OCI-LY3 (cell line): Measurements from ENCODE around the gene ADRB2.

Experiments used
- EZH2phosphoT487 ChIP-seq: fragments of 200-600 bp; shearing (Covaris generic); IDR thresholded peaks from 2 replicates; pipeline ENCODE4 v1.6.1; 2018; ENCODE audit warnings: antibody characterized with exemption, mixed run types, low read depth
- TF ChIP-seq, protein P1 (sequence below): fragments of 200-600, 300-600 bp; sonication (generic); IDR thresholded peaks from 2 replicates; pipeline ENCODE4 v1.5.1; 2014; ENCODE audit warnings: antibody characterized with exemption, low read length, low read depth

GRCh38 chr5:148853868-148854267 is 27.5 kb downstream of the ADRB2 start:
- TF ChIP-seq, protein P1, sequence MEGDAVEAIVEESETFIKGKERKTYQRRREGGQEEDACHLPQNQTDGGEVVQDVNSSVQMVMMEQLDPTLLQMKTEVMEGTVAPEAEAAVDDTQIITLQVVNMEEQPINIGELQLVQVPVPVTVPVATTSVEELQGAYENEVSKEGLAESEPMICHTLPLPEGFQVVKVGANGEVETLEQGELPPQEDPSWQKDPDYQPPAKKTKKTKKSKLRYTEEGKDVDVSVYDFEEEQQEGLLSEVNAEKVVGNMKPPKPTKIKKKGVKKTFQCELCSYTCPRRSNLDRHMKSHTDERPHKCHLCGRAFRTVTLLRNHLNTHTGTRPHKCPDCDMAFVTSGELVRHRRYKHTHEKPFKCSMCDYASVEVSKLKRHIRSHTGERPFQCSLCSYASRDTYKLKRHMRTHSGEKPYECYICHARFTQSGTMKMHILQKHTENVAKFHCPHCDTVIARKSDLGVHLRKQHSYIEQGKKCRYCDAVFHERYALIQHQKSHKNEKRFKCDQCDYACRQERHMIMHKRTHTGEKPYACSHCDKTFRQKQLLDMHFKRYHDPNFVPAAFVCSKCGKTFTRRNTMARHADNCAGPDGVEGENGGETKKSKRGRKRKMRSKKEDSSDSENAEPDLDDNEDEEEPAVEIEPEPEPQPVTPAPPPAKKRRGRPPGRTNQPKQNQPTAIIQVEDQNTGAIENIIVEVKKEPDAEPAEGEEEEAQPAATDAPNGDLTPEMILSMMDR, result no peak
- no peak for TF ChIP-seq EZH2phosphoT487
